Measurements from ENCODE around the gene CERS6. TPM values are rescaled to one million over a fixed set of nuclear protein-coding genes. Genes with fewer than 3 reads are reported as not detected.
A peak's percentile ranks its signal among the peaks of the same experiment; 100 is the strongest.

The CERS6 gene
- polyA plus RNA-seq, 1 donor (not counting 4 experiments of a cell fraction or from before 2014, with no cell fraction given) = 19.5 TPM

DNA sequence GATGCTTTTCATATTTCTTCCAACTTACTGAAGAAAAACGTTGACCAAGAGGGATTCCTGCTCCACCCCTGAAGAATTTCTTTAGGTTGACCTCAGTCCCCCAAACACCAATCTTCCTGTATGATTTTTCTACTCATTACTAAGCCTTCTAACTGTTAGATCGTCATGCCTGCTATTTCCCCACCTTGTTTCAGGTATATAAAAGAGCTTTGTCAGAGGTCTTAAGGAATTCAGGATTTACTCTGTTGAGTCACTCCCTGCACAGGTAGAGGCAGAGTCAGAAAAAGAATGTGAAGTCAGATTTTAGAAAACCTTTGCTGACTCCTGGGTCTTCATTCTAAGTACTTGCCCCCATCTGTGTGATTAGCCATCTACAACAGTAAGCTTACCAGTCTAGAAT, 262.6 kb downstream of the CERS6 start:
- H3K4me1 ChIP-seq (ENCODE audit: control insufficient read depth, extremely low read depth, insufficient read depth, low read length) = peaks cover 25% of the 10 kb centered on the region
- H3K9ac ChIP-seq (ENCODE audit: control insufficient read depth, extremely low read depth, insufficient read depth, low read length) = peak overlapping the region; percentile 54
- DNase-seq (ENCODE audit: low read depth, low spot score) (peak; percentile 42), FAIRE-seq (peak; percentile 87)
- peak overlapping the region in 1 of 3 experiments; percentile 48 for H3K4me3 ChIP-seq (ENCODE audit: control insufficient read depth in 2 of 3, extremely low read depth in 1 of 3, insufficient read depth in 2 of 3, low read depth in 1 of 3, low read length in 3 of 3)
- H3K4me2 ChIP-seq (ENCODE audit: control insufficient read depth, extremely low read depth, insufficient read depth, low read depth, low read length) = peak overlapping the region; percentile 80
- peak overlapping the region; percentile 23 for H2AFZ ChIP-seq (ENCODE audit: control insufficient read depth, low read length)
- dilution Hi-C loops (cut with MboI; ENCODE audit: extremely low pct_ligation_motif_present, low sequenced_read_pairs) = no loop called here
- H4K20me1 ChIP-seq (ENCODE audit: control insufficient read depth, extremely low read depth, insufficient read depth, low read length) = no peaks in the 10 kb centered on the region
- no peaks in the 10 kb centered on the region for H3K79me2 ChIP-seq (ENCODE audit: control insufficient read depth, insufficient read depth, low read length)
- TF ChIP-seq EZH2 (IDR thresholded peaks at IDR 0.05; ENCODE audit: low read length) (no peak), CTCF (optimal IDR thresholded peaks at IDR 0.05 in 1 of 3, IDR thresholded peaks at IDR 0.05 in 1 of 3, conservative IDR thresholded peaks at IDR 0.05 in 1 of 3; ENCODE audit: extremely low read depth in 1 of 3, insufficient read depth in 2 of 3, low read length in 3 of 3) (no peak)
- peaks cover 0 to 2% of the 10 kb centered on the region in 2 experiments for H3K36me3 ChIP-seq (ENCODE audit: control insufficient read depth in 2 of 2, extremely low read depth in 1 of 2, insufficient read depth in 2 of 2, low read length in 2 of 2)
- no peaks in the 10 kb centered on the region for H3K9me3 ChIP-seq (ENCODE audit: control insufficient read depth, low read depth, low read length)
- no peaks in the 10 kb centered on the region for H3K9me1 ChIP-seq (ENCODE audit: control insufficient read depth, extremely low read depth, insufficient read depth, low read length)
- H3K27me3 ChIP-seq (ENCODE audit: control insufficient read depth, extremely low read depth, insufficient read depth, low read length) = no peaks in the 10 kb centered on the region
- peak overlapping the region; percentile 84 for H3K27ac ChIP-seq (ENCODE audit: control insufficient read depth, insufficient read depth, low read length)

DNA sequence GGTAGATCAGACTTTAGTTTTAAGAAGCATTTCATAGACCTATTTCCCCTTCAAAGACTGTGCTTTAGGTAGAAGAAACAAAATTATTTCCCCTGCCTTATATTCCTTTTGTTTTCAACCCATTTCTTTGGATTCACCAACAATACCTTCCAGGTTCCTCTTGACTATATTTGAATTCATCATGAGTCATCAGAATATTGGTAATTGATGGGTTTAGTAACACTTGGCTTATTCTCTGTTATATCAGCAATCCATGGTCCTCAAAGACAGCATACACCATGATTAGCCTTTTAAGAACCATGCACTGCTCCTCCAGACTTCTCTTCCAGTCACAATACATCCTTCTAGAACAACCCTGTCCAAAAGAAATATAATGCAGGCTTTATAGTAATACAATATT, 263.4 kb downstream of the CERS6 start:
- no peaks in the 10 kb centered on the region for H4K20me1 ChIP-seq (ENCODE audit: control insufficient read depth, extremely low read depth, insufficient read depth, low read length)
- H3K4me3 ChIP-seq (ENCODE audit: control insufficient read depth in 2 of 3, extremely low read depth in 1 of 3, insufficient read depth in 2 of 3, low read depth in 1 of 3, low read length in 3 of 3) = peak overlapping the region in 1 of 3 experiments; percentile 48
- H3K27me3 ChIP-seq (ENCODE audit: control insufficient read depth, extremely low read depth, insufficient read depth, low read length) = no peaks in the 10 kb centered on the region
- peaks cover 25% of the 10 kb centered on the region for H3K4me1 ChIP-seq (ENCODE audit: control insufficient read depth, extremely low read depth, insufficient read depth, low read length)
- TF ChIP-seq EZH2 (IDR thresholded peaks at IDR 0.05; ENCODE audit: low read length) = no peak
- TF ChIP-seq CTCF (optimal IDR thresholded peaks at IDR 0.05 in 1 of 3, IDR thresholded peaks at IDR 0.05 in 1 of 3, conservative IDR thresholded peaks at IDR 0.05 in 1 of 3; ENCODE audit: extremely low read depth in 1 of 3, insufficient read depth in 2 of 3, low read length in 3 of 3) = no peak
- no peak overlapping the region for H3K9ac ChIP-seq (ENCODE audit: control insufficient read depth, extremely low read depth, insufficient read depth, low read length)
- FAIRE-seq (peak; percentile 20), DNase-seq (ENCODE audit: low read depth, low spot score) (no peak)
- no peaks in the 10 kb centered on the region for H3K9me1 ChIP-seq (ENCODE audit: control insufficient read depth, extremely low read depth, insufficient read depth, low read length)
- H3K27ac ChIP-seq (ENCODE audit: control insufficient read depth, insufficient read depth, low read length) = peak overlapping the region; percentile 84
- no peaks in the 10 kb centered on the region for H3K9me3 ChIP-seq (ENCODE audit: control insufficient read depth, low read depth, low read length)
- no peaks in the 10 kb centered on the region for H3K79me2 ChIP-seq (ENCODE audit: control insufficient read depth, insufficient read depth, low read length)
- H3K36me3 ChIP-seq (ENCODE audit: control insufficient read depth in 2 of 2, extremely low read depth in 1 of 2, insufficient read depth in 2 of 2, low read length in 2 of 2) = no peaks in the 10 kb centered on the region
- H3K4me2 ChIP-seq (ENCODE audit: control insufficient read depth, extremely low read depth, insufficient read depth, low read depth, low read length) = peak overlapping the region; percentile 80
- dilution Hi-C loops (cut with MboI; ENCODE audit: extremely low pct_ligation_motif_present, low sequenced_read_pairs) = no loop called here
- H2AFZ ChIP-seq (ENCODE audit: control insufficient read depth, low read length) = no peak overlapping the region
